Regular cardiac myocyte (primary cell): ENCODE data around the gene GRIN2C. TPM values are rescaled to one million over a fixed set of nuclear protein-coding genes. Genes with fewer than 3 reads are reported as not detected.

Experiments
- total RNA-seq: library from RNA; depleted of rRNA; stranded (reverse); fragments of >200 nt; gene quantifications from 2 replicates; pipeline ENCODE4 v1.2.3, GENCODE V29; 2014

The GRIN2C gene
- total RNA-seq: 0.19 and 0.28 TPM in 2 replicates

GRCh38 chr17:74859459-74860228 lies at the start of gene GRIN2C:
TSS of gene GRIN2C (minus strand) at chr17:74859885. CDS start at chr17:74855092, 4,793 bp downstream.

GRCh38 chr17:74892974-74893911 lies 33.6 kb upstream of the GRIN2C start, which contains the start of gene FADS6:
TSS of gene FADS6 (minus strand) at chr17:74893633. CDS start at chr17:74893595, 38 bp downstream.

DNA sequence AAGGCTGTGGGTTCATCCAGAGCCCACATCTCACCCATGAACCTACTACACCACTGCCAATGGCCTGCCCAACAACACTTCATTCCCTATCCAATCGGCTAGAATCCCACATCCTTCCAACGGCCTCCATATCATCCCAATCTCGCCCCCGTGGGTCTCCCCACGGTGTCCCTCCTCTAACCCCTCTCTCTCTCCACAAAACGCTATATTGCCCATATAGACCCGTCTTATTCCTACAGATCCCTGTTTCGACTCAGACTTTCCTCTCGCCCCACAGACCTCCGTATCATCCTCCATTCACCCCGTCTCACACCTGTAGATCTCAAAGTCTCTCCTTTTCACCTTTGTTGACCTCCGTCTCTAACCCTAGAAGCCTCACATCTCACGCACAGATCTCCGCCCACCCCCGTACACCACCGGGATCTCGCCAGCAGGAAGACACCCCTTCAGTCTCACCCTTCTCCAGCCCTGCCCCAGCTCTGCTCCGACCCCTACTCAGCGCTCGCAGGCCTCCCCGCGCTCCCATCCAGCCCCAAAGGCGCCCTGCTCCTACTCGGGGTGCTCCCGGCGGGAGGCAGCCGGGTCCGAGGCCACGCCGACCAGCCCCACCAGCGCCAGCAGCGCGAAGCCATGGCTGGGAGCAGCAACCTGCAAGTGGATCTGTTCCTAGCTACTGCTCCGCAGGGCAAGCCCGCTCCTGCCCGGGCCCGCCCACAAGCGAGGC lies 12.8 kb upstream of the GRIN2C start, which contains the start of gene FDXR:
TSS of gene FDXR (minus strand) at position 682 of the 724 bp plus-strand sequence. CDS start at position 632, 50 bp downstream.

Other genes starting within 250 kb of the GRIN2C start
- gene CD300E, start 236.1 kb downstream of the GRIN2C start, total RNA-seq: not detected in 2 replicates
- not detected in 2 replicates for gene CD300LF, start 147.0 kb downstream of the GRIN2C start, total RNA-seq
- gene RAB37, start 122.6 kb downstream of the GRIN2C start, total RNA-seq: under 0.01 and 0.19 TPM in 2 replicates
- 3.4 and 10.7 TPM in 2 replicates for gene NHERF1, start 111.3 kb downstream of the GRIN2C start, total RNA-seq
- gene NAT9, start 83.5 kb downstream of the GRIN2C start, total RNA-seq: 28.0 and 35.5 TPM in 2 replicates
- gene FDXR, start 13.1 kb upstream of the GRIN2C start, total RNA-seq: 31.4 and 47.6 TPM in 2 replicates
- not detected in 2 replicates for gene FADS6, start 33.7 kb upstream of the GRIN2C start, total RNA-seq
- gene USH1G, start 63.4 kb upstream of the GRIN2C start, total RNA-seq: under 0.01 TPM in 1 of 2 replicates, not detected in the other
- not detected in 2 replicates for gene OTOP2, start 64.4 kb upstream of the GRIN2C start, total RNA-seq
- gene OTOP3, start 76.0 kb upstream of the GRIN2C start, total RNA-seq: not detected in 2 replicates
- 1.4 and 5.8 TPM in 2 replicates for gene HID1, start 112.9 kb upstream of the GRIN2C start, total RNA-seq
- 17.5 and 25.1 TPM in 2 replicates for gene CDR2L, start 127.7 kb upstream of the GRIN2C start, total RNA-seq
- 27.9 and 47.0 TPM in 2 replicates for gene MRPL58, start 152.8 kb upstream of the GRIN2C start, total RNA-seq
- gene ATP5PD, start 187.1 kb upstream of the GRIN2C start, total RNA-seq: 332 and 359 TPM in 2 replicates
- gene KCTD2, start 187.3 kb upstream of the GRIN2C start, total RNA-seq: 14.7 and 16.7 TPM in 2 replicates
- 3.3 and 6.2 TPM in 2 replicates for gene SLC16A5, start 228.1 kb upstream of the GRIN2C start, total RNA-seq